VCaP (cell line): ENCODE results near the gene CCR9.

Experiments used
- H3K27ac ChIP-seq: fragments of 450-650 bp; 2 replicates; pipeline ENCODE4 v1.5.1; 2017
- CTCF ChIP-seq: fragments of 450-650 bp; conservative IDR thresholded peaks from 2 replicates; pipeline ENCODE4 v1.5.1; 2017; ENCODE audit warnings: mild to moderate bottlenecking, moderate library complexity

Gene CCR9

DNA sequence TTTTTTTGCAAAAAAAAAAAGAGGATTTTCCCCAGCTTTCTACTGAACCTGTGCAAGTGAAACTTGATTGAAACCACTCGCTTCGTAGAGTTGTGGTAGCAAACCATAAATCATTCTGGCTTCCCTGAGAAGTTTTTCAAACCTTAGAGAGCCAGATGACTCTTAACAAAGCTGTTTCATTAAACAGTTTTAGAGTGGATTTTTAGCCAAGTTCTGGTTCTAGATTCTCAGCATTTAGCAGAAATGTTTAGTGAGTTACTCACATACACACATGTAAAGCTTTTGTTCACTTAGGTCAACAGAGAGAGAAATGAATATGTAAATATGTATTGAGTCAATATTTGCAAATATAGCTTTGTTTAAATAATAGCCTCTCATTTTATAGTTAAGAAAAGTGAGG, 18.1 kb upstream of the CCR9 start:
- no peak overlapping the region; the same call in 1 of the 2 replicates for H3K27ac ChIP-seq
- TF ChIP-seq CTCF, result no peak

DNA sequence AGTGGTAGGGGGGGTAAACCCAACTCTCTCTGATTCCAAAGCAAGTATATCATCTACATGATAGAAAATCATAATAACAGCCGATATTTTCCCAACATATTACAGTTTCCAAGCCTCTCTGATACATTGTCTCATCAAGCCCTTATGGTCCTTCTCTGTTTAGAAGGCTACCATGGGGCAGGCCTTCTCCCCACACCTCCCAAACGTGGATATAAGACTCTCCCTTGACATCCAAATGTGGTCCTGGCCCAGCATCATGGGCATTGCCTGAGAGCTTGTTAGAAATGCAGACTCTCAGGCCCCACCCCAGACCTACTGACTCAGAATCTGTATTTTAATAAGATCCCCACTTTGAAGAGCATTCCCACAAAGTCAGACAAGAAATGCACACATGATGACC, 17.7 kb upstream of the CCR9 start:
- H3K27ac ChIP-seq, result no peak overlapping the region; the same call in 1 of the 2 replicates
- TF ChIP-seq CTCF, result no peak

DNA sequence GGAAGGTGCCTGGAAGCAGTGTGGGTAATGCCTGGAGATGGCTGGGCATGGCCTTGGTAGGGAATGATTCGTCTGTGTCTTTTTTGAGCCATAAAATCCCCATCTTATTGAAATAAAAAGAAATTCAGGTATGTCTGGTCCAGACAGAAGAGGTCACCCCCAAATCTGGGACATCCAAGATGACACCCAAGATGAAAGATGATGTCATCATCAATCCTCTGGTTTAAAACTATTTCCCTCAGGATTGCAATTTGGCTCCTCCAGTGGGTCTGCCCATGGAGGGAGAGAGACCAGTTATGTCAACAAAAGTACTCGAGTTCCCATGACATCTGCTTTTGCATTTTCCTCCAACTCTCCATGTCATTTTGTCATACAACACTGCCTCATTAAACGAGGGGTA, 16.7 kb upstream of the CCR9 start:
- H3K27ac ChIP-seq, result no peak overlapping the region
- no peak for TF ChIP-seq CTCF

DNA sequence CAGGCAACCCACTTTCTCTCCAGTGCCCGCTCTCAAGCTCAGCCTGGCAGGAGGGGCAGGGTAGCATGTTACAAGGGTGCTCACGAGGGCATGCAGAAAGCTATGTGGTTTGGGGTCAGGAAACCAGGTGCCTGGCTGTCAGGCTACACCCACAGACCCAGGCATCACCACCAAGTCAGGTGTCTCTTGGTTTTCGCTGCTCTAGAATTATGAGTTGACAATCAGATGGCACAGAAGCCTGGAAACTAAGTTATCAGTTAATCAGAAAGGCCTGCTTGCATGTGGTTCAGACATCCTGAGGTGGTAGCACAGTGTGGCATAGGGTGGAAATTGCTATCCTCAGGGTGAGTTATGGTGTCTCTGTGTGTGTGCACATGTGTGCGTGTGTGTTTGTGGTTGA, 16.2 kb upstream of the CCR9 start:
- no peak for TF ChIP-seq CTCF
- no peak overlapping the region for H3K27ac ChIP-seq

DNA sequence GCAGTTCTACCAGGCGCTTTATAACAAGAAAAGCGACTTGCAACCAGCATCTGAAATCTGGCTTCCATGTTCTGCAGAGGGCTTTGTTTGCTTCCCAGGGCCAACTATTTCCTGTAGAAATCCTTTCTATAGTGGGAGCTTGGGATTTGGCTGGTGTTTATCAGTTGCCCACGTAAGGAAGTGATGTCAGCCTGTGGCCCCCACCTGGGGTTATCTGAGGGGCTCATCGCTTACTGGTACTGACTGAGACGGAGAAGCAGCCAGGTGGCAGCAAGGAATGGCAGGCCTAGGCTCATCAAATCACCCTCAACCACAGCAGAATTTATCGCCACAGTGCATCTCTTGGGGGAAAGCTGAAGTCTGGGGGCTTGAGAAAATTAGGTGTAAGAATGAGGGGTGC, 14.6 kb upstream of the CCR9 start:
- TF ChIP-seq CTCF, result no peak
- H3K27ac ChIP-seq, result no peak overlapping the region

DNA sequence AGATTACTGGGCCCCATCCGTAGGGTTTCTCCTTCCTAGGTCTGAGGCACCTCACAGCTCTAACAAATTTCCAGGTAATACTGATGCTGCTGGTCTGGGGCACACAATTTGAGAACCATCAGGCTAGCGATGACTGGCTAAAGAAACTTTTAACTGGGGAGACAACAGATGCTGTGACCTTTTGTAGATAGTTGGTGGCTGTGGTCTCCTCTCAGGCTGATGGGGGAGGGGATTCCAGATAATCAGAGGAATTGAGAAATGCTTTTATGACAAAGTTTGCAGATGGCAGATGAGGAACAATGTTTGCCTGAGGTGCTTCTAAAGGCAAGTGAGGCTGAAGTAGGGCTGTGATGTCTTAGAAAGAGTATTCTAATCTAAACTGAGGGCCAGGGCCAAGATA, 13.8 kb upstream of the CCR9 start:
- no peak overlapping the region for H3K27ac ChIP-seq
- no peak for TF ChIP-seq CTCF

- TF ChIP-seq CTCF, result no peak
- no peak overlapping the region for H3K27ac ChIP-seq
These were observed 13.3 kb upstream of the CCR9 start for GRCh38 chr3:45873036-45873435.

- TF ChIP-seq CTCF, result no peak
- no peak overlapping the region for H3K27ac ChIP-seq
These were observed 12.7 kb upstream of the CCR9 start for GRCh38 chr3:45873638-45874037.
